NT2/D1 (cell line): ENCODE results near the gene JOSD2.

ENCODE experiments used
- SUZ12 ChIP-seq: IDR thresholded peaks from 2 replicates; pipeline ENCODE4 v1.6.1; 2011; ENCODE audit not compliant: insufficient read length, insufficient read depth; ENCODE audit errors: extremely low read depth
- YY1 ChIP-seq: IDR thresholded peaks from 2 replicates; pipeline ENCODE4 v1.6.1; 2011; ENCODE audit not compliant: insufficient read length, insufficient read depth
- ZNF274 ChIP-seq: IDR thresholded peaks from 2 replicates; pipeline ENCODE4 v1.6.1; 2011; ENCODE audit warnings: mild to moderate bottlenecking, low read depth, low read length

DNA sequence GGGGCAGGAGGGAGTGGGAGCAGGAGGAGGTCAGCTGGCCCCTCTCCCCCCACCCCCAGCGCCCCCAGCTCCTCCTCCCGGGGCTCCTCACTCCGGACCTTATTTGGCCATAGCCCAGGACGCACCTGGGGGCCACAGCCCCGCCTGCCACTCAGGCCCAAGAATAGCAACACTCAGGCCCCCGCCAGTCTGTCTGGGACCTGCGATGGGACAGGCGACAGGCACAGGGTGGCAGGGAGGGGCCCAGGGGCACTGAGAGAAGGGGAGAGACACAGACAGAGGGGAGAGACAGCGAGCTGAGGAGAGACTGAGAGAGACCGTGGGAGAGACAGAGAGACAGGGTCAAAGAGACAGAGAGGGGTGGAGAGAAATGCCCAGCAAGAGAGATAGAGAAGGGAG is 10.2 kb downstream of the JOSD2 start:
- TF ChIP-seq ZNF274 (no peak), YY1 (no peak), SUZ12 (no peak)
